SH-SY5Y (cell line): ENCODE measurements around the gene TACR1.

Source experiments
- GATA2 ChIP-seq: IDR thresholded peaks from 2 replicates; pipeline ENCODE4 v1.6.1; 2011; ENCODE audit warnings: mild to moderate bottlenecking, low read depth, low read length
- GATA3 ChIP-seq: IDR thresholded peaks from 2 replicates; pipeline ENCODE4 v1.6.1; 2011; ENCODE audit warnings: low read depth, mild to moderate bottlenecking, low read length, moderate library complexity

DNA sequence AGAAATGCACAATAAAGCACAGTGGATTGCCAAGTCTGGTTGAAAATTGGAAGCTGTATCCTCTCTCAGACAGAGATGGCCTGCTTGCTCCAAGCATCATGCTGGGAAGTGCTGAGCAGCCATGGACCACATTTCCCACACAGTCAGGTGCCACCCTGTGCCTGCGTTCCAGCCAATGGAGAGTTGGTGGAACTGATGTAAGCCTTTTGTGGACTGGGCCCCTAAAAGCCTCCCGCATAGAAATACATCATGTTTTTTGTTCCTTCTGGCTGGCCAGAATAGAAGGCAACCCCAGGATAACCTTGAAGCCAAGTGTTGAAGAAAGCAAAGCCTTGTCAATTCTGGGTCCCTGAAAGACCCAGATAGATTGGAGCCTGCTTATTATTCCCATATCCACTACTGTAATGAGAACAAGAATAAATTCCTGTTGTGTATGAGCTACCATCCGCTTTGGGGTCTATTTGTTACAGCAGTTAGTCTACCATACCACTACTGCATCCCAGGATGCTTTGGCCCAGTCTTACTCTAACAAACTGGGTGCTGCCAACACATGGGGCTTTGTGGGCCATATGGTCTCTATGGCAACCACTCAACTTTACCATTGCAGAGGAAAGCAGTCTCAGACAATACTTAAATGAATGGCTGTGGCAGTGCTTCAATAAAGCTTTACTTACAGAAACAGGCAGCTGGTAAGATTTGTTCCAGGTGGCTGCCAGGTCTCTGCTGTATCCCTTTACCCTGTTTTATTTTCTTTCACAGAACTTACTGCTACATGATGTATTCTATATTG, 175.5 kb downstream of the TACR1 start:
- TF ChIP-seq GATA2: no peak
- TF ChIP-seq GATA3: no peak
